Kidney (tissue), 14 donors: Measurements from ENCODE around the gene FBXO40. TPM values are rescaled to one million over a fixed set of nuclear protein-coding genes. Genes with fewer than 3 reads are reported as not detected.

ENCODE experiments used
- DNase-seq, 5 donors: peaks; one replicate each; pipeline ENCODE4 v3.0.0-alpha.2; 2013 to 2020
- FAIRE-seq: peaks from 2 replicates; lab custom pipeline; 2012; peaks lifted over from hg19 to GRCh38; lab: Jason Lieb, UNC
- H3K27ac ChIP-seq, 2 donors: one replicate each; pipeline ENCODE4 v1.7.0; 2013; ENCODE audit warnings: low read depth in 2 of 2, low read length in 2 of 2, inconsistent platforms in 1 of 2
- H3K27me3 ChIP-seq: one replicate; pipeline ENCODE4 v1.7.1; 2013; ENCODE audit warnings: low read length, inconsistent platforms; ENCODE audit not compliant: control insufficient read depth, insufficient read depth
- H3K36me3 ChIP-seq, 3 donors: one replicate each; pipeline versions ENCODE4 v1.7.0 to v1.7.1; 2013; ENCODE audit warnings: low read length in 3 of 3, control low read depth in 1 of 3, inconsistent platforms in 1 of 3; ENCODE audit not compliant: insufficient read depth in 3 of 3, control insufficient read depth in 2 of 3
- H3K4me1 ChIP-seq, 3 donors: one replicate each; pipeline versions ENCODE4 v1.7.0 to v1.7.1; 2013; ENCODE audit warnings: low read length in 3 of 3, inconsistent platforms in 1 of 3, low read depth in 1 of 3; ENCODE audit not compliant: control insufficient read depth in 2 of 3, insufficient read depth in 2 of 3
- H3K4me3 ChIP-seq, 3 donors: one replicate each; pipeline versions ENCODE4 v1.7.0 to v1.8.1; 2013; ENCODE audit warnings: low read length in 3 of 3, control low read depth in 1 of 3, inconsistent platforms in 1 of 3
- H3K9ac ChIP-seq, 3 donors: one replicate each; pipeline versions ENCODE4 v1.7.0 to v1.7.1; 2013; ENCODE audit warnings: low read length in 3 of 3, control low read depth in 1 of 3, inconsistent platforms in 1 of 3
- H3K9me3 ChIP-seq, 3 donors: one replicate each; pipeline versions ENCODE4 v1.7.0 to v1.7.1; 2013; ENCODE audit warnings: low read length in 3 of 3, control low read depth in 1 of 3, inconsistent platforms in 1 of 3; ENCODE audit not compliant: control insufficient read depth in 2 of 3, insufficient read depth in 1 of 3
- intact Hi-C: fragments of 100-400 bp; cut with DNase I; formaldehyde crosslinking; loops from one replicate; pipeline ENCODE4 v1.11.1; 2022
- polyA plus RNA-seq: library from polyadenylated mRNA; stranded (reverse); fragments of 350-450 nt; fragmentation: Illumina TruSeq; extraction: RNeasy Lipid Tissue Mini Kit (QIAGEN cat#74804); gene quantifications from one replicate; pipeline ENCODE4 v1.2.3, GENCODE V29; 2014; ENCODE audit warnings: low read depth, low replicate concordance; ENCODE audit not compliant: insufficient read depth
- total RNA-seq: library from RNA; stranded (reverse); fragmentation: NEBNext Ultra II Directional; extraction: Animal tissue kit (Norgen Biotek cat#: 25700); gene quantifications from one replicate; pipeline ENCODE4 v1.2.1, GENCODE V29; 2021
- TF ChIP-seq, protein P1 (sequence below): IDR thresholded peaks from 3 replicates; pipeline ENCODE4 v1.5.1; 2012; ENCODE audit warnings: mild to moderate bottlenecking, moderate library complexity, borderline replicate concordance; ENCODE audit not compliant: insufficient read depth; ENCODE audit errors: extremely low read depth
- donor health status: control.
- donor health status: control.
- donor health status: control.
- donor health status: control.
- donor health status: control.
- donor health status: DM: yes; HTN: yes; CAD: no.
- donor health status: Normal renal cell carcinoma (clear cell type).

The FBXO40 gene
- total and polyA plus RNA-seq, 2 donors from 2014 or later, result not detected

GRCh38 chr3:121606106-121606505 lies 12.9 kb downstream of the FBXO40 start:
- H3K4me1 ChIP-seq, result no peaks in the 10 kb centered on the region
- DNase-seq (no peak), FAIRE-seq (no peak)
- H3K27me3 ChIP-seq, result no peaks in the 10 kb centered on the region
- intact Hi-C loops, result no loop called here
- no peaks in the 10 kb centered on the region for H3K36me3 ChIP-seq
- TF ChIP-seq, protein P1, sequence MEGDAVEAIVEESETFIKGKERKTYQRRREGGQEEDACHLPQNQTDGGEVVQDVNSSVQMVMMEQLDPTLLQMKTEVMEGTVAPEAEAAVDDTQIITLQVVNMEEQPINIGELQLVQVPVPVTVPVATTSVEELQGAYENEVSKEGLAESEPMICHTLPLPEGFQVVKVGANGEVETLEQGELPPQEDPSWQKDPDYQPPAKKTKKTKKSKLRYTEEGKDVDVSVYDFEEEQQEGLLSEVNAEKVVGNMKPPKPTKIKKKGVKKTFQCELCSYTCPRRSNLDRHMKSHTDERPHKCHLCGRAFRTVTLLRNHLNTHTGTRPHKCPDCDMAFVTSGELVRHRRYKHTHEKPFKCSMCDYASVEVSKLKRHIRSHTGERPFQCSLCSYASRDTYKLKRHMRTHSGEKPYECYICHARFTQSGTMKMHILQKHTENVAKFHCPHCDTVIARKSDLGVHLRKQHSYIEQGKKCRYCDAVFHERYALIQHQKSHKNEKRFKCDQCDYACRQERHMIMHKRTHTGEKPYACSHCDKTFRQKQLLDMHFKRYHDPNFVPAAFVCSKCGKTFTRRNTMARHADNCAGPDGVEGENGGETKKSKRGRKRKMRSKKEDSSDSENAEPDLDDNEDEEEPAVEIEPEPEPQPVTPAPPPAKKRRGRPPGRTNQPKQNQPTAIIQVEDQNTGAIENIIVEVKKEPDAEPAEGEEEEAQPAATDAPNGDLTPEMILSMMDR, result no peak
- no peak overlapping the region for H3K9ac ChIP-seq
- no peaks in the 10 kb centered on the region for H3K9me3 ChIP-seq
- no peak overlapping the region for H3K4me3 ChIP-seq
- H3K27ac ChIP-seq, result no peak overlapping the region

DNA sequence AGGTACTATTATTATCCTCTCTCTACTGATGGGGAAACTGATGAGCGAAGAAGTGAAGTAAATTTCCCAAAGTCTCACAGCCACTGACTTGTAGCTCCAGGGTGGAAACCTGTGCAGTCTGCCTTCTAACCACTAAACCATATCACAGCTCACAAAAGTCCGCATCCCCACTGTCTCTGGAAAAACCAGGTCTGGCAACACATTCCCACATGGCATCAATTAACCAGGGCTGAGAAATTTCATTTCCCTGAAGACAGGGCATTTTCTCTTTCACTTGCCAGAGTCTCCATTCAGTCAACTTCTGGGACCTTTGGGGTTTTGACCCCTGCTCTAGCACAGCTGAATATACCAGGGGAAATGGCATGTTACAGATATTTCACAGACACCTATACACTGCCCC lies 26.5 kb downstream of the FBXO40 start:
- no peak for FAIRE-seq
- Histone ChIP-seq H3K9me3 (no peaks in the 10 kb centered on the region), H3K4me3 (no peak overlapping the region), H3K27ac (no peak overlapping the region), H3K36me3 (no peaks in the 10 kb centered on the region), H3K9ac (no peak overlapping the region), H3K27me3 (no peaks in the 10 kb centered on the region), H3K4me1 (no peaks in the 10 kb centered on the region)
- intact Hi-C loops, result no loop called here
- TF ChIP-seq, protein P1, result no peak
- DNase-seq, result no peak

DNA sequence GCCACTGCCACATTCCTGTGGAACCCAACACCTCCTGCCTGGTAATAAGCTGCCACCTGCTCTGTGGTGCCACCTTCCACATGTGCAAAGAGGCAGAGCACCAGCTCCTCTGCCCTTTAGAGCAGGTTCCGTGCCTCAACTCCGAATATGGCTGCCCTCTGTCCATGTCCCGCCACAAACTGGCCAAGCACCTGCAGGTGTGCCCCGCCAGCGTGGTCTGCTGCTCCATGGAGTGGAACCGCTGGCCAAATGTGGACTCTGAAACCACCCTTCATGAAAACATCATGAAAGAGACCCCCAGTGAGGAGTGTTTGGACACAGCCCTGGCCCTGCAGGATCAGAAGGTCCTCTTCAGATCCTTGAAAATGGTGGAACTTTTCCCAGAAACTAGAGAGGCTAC lies 28.3 kb downstream of the FBXO40 start:
- TF ChIP-seq, protein P1, result no peak
- Histone ChIP-seq H3K27me3 (no peaks in the 10 kb centered on the region), H3K9me3 (no peaks in the 10 kb centered on the region), H3K27ac (no peak overlapping the region), H3K4me1 (no peaks in the 10 kb centered on the region), H3K4me3 (no peak overlapping the region), H3K36me3 (no peaks in the 10 kb centered on the region), H3K9ac (no peak overlapping the region)
- intact Hi-C loops, result no loop called here
- no peak for FAIRE-seq
- DNase-seq, result no peak

- no peaks in the 10 kb centered on the region for H3K27me3 ChIP-seq
- FAIRE-seq, result no peak
- intact Hi-C loops, result no loop called here
- H3K9ac ChIP-seq, result no peak overlapping the region
- H3K9me3 ChIP-seq, result no peaks in the 10 kb centered on the region
- peak in 4 of 5 donors; percentile 10 to 44 (median 30) for DNase-seq
- H3K4me1 ChIP-seq, result no peaks in the 10 kb centered on the region
- TF ChIP-seq, protein P1, result no peak
- no peak overlapping the region for H3K27ac ChIP-seq
- H3K4me3 ChIP-seq, result no peak overlapping the region
- H3K36me3 ChIP-seq, result no peaks in the 10 kb centered on the region
Observed at GRCh38 chr3:121624147-121624899, 31.1 kb downstream of the FBXO40 start.
